ENCODE measurements around the gene CYP2C8.

CYP2C8 gene

DNA sequence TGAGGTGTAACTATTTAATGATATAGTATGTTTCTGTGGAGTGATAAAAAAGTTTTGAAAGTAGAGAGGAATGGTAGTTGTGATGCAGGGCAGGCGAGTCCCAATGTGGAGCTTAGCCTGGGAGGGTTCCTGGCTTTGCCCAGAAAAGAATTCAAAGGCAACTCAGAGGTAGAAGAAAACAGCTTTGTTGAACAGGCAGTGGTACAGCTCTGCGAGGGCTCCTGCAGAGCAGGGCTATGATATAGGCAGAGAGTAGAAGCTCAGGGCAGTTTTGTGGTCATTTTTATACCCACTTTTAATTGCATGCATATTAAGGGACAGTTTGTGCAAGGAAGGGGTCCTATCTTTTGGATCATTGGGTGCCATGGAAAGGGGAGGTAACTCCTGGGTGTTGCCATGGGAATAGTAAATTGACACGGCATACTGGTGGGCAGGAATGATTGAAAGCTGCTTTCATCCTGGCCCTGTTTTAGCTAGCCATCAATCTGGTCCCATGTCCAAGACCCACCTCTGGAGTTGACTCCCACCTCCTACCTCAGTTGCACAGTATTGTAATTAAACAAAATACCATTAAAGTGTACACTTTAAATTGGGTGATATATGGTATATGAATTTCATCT lies 12.4 kb downstream of the CYP2C8 start:
- no peak for TF ChIP-seq CTCF (IDR thresholded peaks at IDR 0.05; ENCODE audit: control extremely low read depth, extremely low read depth, low read depth, missing control alignments)
- POLR2A ChIA-PET = no interaction called here
- CTCF ChIA-PET = no interaction called here
- no peak for DNase-seq (ENCODE audit: extremely low spot score)

GRCh38 chr10:95049919-95050318 lies 19.4 kb downstream of the CYP2C8 start:
- POLR2A ChIA-PET = no interaction called here
- no peak for TF ChIP-seq CTCF (IDR thresholded peaks at IDR 0.05; ENCODE audit: control extremely low read depth, extremely low read depth, low read depth, missing control alignments)
- CTCF ChIA-PET = no interaction called here
- no peak for DNase-seq (ENCODE audit: extremely low spot score)

DNA sequence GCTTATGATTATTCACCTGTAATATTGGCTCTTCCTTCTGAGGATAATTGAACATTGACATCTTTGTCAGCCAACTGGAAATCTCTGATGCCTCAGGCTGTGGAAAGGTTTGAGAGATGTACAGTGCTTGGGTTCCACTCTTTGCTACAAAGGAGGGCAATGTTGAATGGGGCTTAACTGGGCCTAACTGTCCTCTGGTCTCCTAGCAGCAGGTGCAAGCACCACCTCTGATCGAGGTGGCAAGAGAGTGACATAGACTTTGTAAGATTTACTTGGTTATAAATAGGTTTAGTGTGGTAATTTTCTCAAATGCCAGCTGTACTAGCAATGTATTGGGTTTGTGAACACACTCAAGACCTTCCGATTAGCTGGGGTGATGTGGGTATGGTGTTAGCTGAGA lies 21.1 kb downstream of the CYP2C8 start:
- no peak for DNase-seq (ENCODE audit: extremely low spot score)
- CTCF ChIA-PET = interaction anchor here (1.0 kb wide), 1 partner anchor 11 kb away, joined by 3 read pairs; no protein-coding TSS in a partner anchor
- TF ChIP-seq CTCF (IDR thresholded peaks at IDR 0.05; ENCODE audit: control extremely low read depth, extremely low read depth, low read depth, missing control alignments) = no peak
- POLR2A ChIA-PET = no interaction called here

DNA sequence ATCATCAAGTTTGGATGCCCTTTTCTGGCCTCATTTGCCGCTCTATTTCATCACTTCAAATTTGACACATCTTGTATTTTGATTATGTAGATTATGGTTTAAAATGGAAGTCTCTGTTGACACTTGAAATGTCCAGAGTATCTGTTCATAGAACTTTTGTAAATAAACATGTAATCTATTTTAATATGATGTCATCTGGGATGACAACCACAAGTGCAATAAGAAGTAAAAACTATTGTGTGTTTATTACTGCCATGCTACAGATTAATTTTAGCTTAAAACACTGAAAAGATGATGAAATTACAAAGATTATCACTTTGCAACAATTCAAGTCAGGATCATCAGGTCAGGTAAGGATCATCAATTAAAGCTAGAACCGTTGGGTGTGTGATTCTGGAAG lies 30.0 kb downstream of the CYP2C8 start:
- ChIA-PET POLR2A (no interaction called here), CTCF (no interaction called here)
- no peak for TF ChIP-seq CTCF (IDR thresholded peaks at IDR 0.05; ENCODE audit: control extremely low read depth, extremely low read depth, low read depth, missing control alignments)
- no peak for DNase-seq (ENCODE audit: extremely low spot score)

GRCh38 chr10:95035332-95036295 lies 33.7 kb downstream of the CYP2C8 start:
- ChIA-PET CTCF (no interaction called here), POLR2A (no interaction called here)
- no peak for TF ChIP-seq CTCF (IDR thresholded peaks at IDR 0.05; ENCODE audit: control extremely low read depth, extremely low read depth, low read depth, missing control alignments)
- DNase-seq (ENCODE audit: extremely low spot score) = no peak

GRCh38 chr10:95034401-95034800 lies 34.9 kb downstream of the CYP2C8 start:
- no peak for TF ChIP-seq CTCF (IDR thresholded peaks at IDR 0.05; ENCODE audit: control extremely low read depth, extremely low read depth, low read depth, missing control alignments)
- ChIA-PET POLR2A (no interaction called here), CTCF (no interaction called here)
- DNase-seq (ENCODE audit: extremely low spot score) = no peak

All from GM10248 (cell line).